HG02571 (cell line): ENCODE results near the gene CASK.
"Not testable (repeated sequence)": the region's sequence is repeated elsewhere in the genome, so short reads cannot be mapped to it uniquely, and the experiment has no call there.

Source experiments
- ATAC-seq: cut with Tn5 transposase; IDR thresholded peaks from one replicate; pipeline ENCODE4 v1.9.1; 2021; ENCODE audit warnings: mild to moderate bottlenecking, moderate library complexity; ENCODE audit not compliant: unreplicated experiment

Gene CASK

GRCh38 chrX:41703574-41704029 lies 219.8 kb downstream of the CASK start:
- ATAC-seq, result no peak

GRCh38 chrX:41695426-41695825 lies 227.9 kb downstream of the CASK start:
- no peak for ATAC-seq

- no peak for ATAC-seq
Observed at GRCh38 chrX:41693024-41693423, 230.3 kb downstream of the CASK start.

- ATAC-seq, result no peak
Observed at GRCh38 chrX:41692162-41692749, 231.1 kb downstream of the CASK start.

GRCh38 chrX:41689711-41690110 lies 233.6 kb downstream of the CASK start:
- ATAC-seq, result no peak

GRCh38 chrX:41688835-41689234 lies 234.5 kb downstream of the CASK start, which contains the start of gene GPR34:
Gene GPR34, plus strand, starts transcription at chrX:41688973. Its CDS starts 6,661 bp downstream, at chrX:41695634.
- no peak for ATAC-seq

- ATAC-seq, result no peak
Observed at GRCh38 chrX:41688156-41688555, 235.2 kb downstream of the CASK start.

GRCh38 chrX:41686788-41687187 lies 236.6 kb downstream of the CASK start:
- ATAC-seq, result no peak

- ATAC-seq, result no peak
Observed at GRCh38 chrX:41684940-41685339, 238.4 kb downstream of the CASK start.

- ATAC-seq, result no peak
Observed at GRCh38 chrX:41684138-41684537, 239.2 kb downstream of the CASK start.

GRCh38 chrX:41677183-41678060 lies 245.9 kb downstream of the CASK start:
- no peak for ATAC-seq

- not testable (repeated sequence) for ATAC-seq
Observed at GRCh38 chrX:41676361-41676760, 247.0 kb downstream of the CASK start.

- no peak for ATAC-seq
Observed at GRCh38 chrX:41672643-41673042, 250.7 kb downstream of the CASK start.

GRCh38 chrX:41671082-41671481 lies 252.3 kb downstream of the CASK start:
- no peak for ATAC-seq

- ATAC-seq, result no peak
Observed at GRCh38 chrX:41670112-41670511, 253.2 kb downstream of the CASK start.

GRCh38 chrX:41667631-41668030 lies 255.7 kb downstream of the CASK start:
- ATAC-seq, result no peak

GRCh38 chrX:41666251-41666650 lies 257.1 kb downstream of the CASK start:
- no peak for ATAC-seq

GRCh38 chrX:41665686-41666085 lies 257.7 kb downstream of the CASK start:
- ATAC-seq, result no peak

- no peak for ATAC-seq
Observed at GRCh38 chrX:41664908-41665307, 258.4 kb downstream of the CASK start.

GRCh38 chrX:41664375-41664901 lies 258.9 kb downstream of the CASK start:
- peak; percentile 91 for ATAC-seq

GRCh38 chrX:41661366-41662095 lies 261.8 kb downstream of the CASK start:
- no peak for ATAC-seq
